Fibroblast of the aortic adventitia (primary cell): ENCODE data around the gene SORCS1. TPM values are rescaled to one million over a fixed set of nuclear protein-coding genes. Genes with fewer than 3 reads are reported as not detected.
"Not testable (repeated sequence)": the region's sequence is repeated elsewhere in the genome, so short reads cannot be mapped to it uniquely, and the experiment has no call there.

Experiments used
- DNase-seq: peaks from one replicate; pipeline ENCODE4 v3.0.0-alpha.2; 2010; ENCODE audit warnings: low read depth
- H3K4me3 ChIP-seq: 2 replicates; pipeline ENCODE4 v1.5.1; 2011; ENCODE audit warnings: low read depth, mild to moderate bottlenecking, control low read depth, low read length, moderate library complexity
- total RNA-seq: library from RNA; depleted of rRNA; stranded (reverse); fragments of >200 nt; gene quantifications from 2 replicates; pipeline ENCODE4 v1.2.3, GENCODE V29; 2012; ENCODE audit warnings: low replicate concordance
- TF ChIP-seq, protein P1 (sequence below): IDR thresholded peaks from 2 replicates; pipeline ENCODE4 v1.5.1; 2011; ENCODE audit warnings: mild to moderate bottlenecking, low read length, control low read depth, inconsistent platforms; ENCODE audit not compliant: insufficient read depth

SORCS1 gene
- total RNA-seq, 1 donor, result not detected

DNA sequence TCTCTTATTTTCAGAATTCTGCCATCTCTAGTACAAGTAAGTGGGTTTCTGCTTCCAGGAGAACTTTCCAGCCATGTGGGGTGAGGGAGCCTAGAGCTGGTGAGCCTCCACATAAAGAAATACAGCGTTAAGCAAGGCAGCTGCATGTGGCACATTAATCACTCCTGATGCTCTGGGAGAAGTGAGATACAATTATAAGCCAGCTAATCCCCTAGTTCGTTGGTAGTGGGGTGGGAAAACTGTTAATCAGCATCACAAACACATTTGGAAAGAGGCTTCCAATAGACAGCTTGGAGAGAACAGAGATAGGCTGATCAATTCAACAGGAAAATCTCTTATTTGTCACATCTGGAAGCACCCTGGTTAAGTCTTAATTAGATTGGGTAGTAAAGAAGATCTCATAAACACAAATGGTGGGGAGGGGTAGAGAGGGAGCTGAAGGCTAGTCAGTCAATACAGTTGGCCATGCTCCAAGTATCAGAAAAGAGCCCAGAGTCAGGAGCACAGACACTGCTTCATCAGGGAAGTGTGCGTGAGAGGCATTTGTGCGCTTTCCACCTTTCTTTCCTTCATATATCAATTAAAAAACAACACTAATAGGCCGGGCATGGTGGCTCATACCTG is 130.6 kb downstream of the SORCS1 start:
- TF ChIP-seq, protein P1, sequence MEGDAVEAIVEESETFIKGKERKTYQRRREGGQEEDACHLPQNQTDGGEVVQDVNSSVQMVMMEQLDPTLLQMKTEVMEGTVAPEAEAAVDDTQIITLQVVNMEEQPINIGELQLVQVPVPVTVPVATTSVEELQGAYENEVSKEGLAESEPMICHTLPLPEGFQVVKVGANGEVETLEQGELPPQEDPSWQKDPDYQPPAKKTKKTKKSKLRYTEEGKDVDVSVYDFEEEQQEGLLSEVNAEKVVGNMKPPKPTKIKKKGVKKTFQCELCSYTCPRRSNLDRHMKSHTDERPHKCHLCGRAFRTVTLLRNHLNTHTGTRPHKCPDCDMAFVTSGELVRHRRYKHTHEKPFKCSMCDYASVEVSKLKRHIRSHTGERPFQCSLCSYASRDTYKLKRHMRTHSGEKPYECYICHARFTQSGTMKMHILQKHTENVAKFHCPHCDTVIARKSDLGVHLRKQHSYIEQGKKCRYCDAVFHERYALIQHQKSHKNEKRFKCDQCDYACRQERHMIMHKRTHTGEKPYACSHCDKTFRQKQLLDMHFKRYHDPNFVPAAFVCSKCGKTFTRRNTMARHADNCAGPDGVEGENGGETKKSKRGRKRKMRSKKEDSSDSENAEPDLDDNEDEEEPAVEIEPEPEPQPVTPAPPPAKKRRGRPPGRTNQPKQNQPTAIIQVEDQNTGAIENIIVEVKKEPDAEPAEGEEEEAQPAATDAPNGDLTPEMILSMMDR, result no peak
- H3K4me3 ChIP-seq, result no peak overlapping the region
- DNase-seq, result no peak

DNA sequence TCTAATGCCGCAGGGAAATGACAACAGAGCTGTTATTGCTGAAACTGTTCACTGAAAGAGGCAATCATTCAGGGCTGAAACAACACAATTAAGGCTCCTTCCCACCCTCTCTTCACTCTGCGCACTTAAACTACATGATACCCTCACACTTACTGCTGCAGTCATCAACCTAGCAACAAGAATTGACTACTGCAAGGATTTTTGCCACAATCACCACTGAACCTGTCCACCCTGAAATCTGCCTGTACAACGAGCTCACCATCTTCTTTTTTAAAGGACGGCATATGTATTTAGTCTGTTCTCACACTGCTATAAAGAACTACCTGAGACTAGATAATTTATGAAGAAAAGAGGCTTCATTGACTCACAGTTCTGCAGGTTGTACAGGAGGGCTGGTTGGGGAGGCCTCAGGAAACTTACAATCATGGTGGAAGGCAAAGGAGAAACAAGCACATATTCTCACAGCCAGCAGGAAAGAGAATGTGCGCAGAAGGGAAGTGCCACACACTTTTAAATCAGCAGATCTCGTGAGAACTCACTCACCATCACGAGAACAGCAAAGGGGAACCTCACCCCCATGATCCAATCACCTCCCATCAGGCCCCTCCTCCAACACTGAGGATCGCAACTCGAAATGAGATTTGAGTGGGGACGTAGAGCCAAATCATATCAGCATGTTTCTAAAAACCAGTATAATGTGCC is 131.7 kb downstream of the SORCS1 start:
- no peak overlapping the region for H3K4me3 ChIP-seq
- TF ChIP-seq, protein P1, result no peak
- no peak for DNase-seq

DNA sequence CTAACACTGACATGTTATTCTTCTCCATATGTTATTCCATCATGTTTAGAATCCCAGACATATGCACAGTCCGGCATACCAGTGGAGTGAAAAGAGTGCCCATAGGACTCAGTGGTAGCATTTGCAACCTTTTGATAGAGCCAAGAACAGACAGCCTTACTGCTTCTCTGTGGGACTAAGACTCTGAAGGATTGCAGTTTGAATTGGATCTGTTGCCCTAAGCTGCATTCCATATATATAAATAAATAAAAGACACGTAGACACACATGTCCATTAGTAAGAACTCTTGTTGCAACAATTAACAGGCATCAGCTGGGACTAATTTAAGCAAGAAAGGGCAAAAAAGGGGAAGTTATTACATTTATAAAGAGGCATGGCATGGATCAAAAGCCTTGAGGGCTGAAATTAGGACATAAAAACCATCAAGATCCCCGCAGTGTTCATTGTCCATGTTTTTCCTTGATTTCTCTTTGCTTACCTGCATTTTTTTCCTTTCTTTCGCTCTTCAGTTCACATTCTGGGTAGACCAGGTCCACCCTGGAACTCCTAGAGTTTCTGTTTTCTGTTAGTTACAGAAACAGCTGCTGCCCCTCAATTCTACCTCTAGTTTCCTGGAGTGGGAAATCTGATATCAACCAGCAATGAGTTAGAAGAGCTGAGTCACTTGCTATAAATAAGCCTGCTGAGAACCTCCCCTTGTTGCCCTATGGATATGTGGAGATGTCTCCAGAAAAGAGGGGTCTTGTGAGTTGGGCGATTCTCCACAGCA is 132.4 kb downstream of the SORCS1 start:
- H3K4me3 ChIP-seq, result no peak overlapping the region
- no peak for DNase-seq
- TF ChIP-seq, protein P1, result no peak

DNA sequence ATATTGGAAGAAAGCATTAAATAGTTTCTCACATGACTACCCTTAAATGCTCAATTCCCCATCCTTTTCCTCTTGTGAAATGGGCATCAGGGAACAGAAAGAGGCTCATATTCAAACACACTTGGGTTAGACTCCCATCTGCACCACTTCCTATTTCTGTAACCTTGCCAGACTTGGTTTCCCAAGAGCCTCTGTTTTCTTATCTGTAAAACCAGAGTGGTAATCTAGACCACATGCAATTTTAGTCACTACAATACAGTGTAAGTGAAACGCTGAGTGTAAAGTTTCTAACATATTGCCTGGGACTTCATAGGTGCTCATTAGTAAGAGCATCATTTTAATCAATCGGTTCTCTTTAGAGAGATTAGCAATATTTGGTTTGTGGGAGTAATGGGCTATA is 136.3 kb downstream of the SORCS1 start:
- TF ChIP-seq, protein P1, result no peak
- no peak for DNase-seq
- no peak overlapping the region for H3K4me3 ChIP-seq

DNA sequence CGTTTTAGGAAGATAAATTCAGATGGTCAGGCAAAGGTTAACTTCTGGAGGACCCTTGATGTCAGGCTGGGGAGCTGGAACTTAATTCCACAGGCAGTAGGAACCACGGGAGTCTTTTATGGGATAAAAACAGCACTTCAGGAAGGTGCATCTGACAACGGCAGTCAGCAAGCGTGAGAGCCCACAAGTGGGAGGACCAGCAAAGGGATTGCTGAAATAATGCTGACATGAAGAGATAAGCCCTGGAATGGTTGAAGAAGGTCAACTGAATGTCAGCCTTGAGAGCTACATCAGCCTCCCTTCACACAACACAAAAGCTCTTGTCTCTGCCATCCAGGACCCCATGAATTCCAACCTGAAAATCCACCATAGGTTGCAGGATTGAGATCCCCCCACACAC is 138.8 kb downstream of the SORCS1 start:
- no peak for DNase-seq
- TF ChIP-seq, protein P1, result no peak
- H3K4me3 ChIP-seq, result no peak overlapping the region

DNA sequence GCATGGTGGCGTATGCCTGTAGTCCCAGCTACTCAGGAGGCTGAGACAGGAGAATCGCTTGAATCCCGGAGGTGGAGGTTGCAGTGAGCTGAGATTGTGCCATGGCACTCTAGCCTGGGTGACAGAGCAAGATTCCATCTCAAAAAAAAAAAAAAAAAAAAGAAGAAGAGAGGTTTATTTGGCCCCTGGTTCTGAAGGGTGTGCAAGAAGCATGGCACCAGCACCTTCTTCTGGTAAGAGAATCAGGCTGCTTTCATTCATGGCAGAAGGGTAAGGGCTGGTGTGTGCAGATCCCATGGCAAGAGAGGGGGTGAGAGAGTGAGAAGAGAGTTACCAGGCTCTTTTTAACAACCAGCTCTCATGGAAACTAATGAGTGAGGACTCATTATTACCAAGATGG is 140.5 kb downstream of the SORCS1 start:
- H3K4me3 ChIP-seq, result not testable (repeated sequence)

More for the DNA sequence above, 140.5 kb downstream of the SORCS1 start:
- DNase-seq, result not testable (repeated sequence)
